ENCODE results near the gene PTGER2. TPM values are rescaled to one million over a fixed set of nuclear protein-coding genes. Genes with fewer than 3 reads are reported as not detected.

The PTGER2 gene
- total RNA-seq, 1 experiment from 2014 or later = 0.41 TPM

GRCh38 chr14:52269100-52269499, 45.0 kb upstream of the PTGER2 start:
- Histone ChIP-seq H3K9me3 (ENCODE audit: control insufficient read depth, insufficient read depth, low read depth, low read length) (no peaks in the 10 kb centered on the region), H3K27ac (ENCODE audit: low read length) (no peak overlapping the region), H3K4me1 (ENCODE audit: control insufficient read depth, insufficient read depth, low read length) (no peaks in the 10 kb centered on the region; the same call in 1 of the 2 replicates), H3K36me3 (ENCODE audit: control insufficient read depth, insufficient read depth, low read length) (no peaks in the 10 kb centered on the region), H3K27me3 (ENCODE audit: control insufficient read depth, insufficient read depth, low read length) (peaks cover 8% of the 10 kb centered on the region), H3K4me3 (ENCODE audit: low read depth in 2 of 2, low read length in 2 of 2) (no peak overlapping the region)
- in situ Hi-C loops (cut with HindIII; ENCODE audit: low pct_unique_long_range_greater_than_20kb, low sequenced_read_pairs) = no loop called here
- CTCF ChIA-PET = no interaction called here
- POLR2A ChIA-PET = no interaction called here
- ATAC-seq (no peak), DNase-seq (ENCODE audit: low read depth, low spot score) (no peak)
- intact Hi-C loops (cut with micrococcal nuclease; ENCODE audit: unreplicated experiment) = no loop called here
- TF ChIP-seq, protein P1, sequence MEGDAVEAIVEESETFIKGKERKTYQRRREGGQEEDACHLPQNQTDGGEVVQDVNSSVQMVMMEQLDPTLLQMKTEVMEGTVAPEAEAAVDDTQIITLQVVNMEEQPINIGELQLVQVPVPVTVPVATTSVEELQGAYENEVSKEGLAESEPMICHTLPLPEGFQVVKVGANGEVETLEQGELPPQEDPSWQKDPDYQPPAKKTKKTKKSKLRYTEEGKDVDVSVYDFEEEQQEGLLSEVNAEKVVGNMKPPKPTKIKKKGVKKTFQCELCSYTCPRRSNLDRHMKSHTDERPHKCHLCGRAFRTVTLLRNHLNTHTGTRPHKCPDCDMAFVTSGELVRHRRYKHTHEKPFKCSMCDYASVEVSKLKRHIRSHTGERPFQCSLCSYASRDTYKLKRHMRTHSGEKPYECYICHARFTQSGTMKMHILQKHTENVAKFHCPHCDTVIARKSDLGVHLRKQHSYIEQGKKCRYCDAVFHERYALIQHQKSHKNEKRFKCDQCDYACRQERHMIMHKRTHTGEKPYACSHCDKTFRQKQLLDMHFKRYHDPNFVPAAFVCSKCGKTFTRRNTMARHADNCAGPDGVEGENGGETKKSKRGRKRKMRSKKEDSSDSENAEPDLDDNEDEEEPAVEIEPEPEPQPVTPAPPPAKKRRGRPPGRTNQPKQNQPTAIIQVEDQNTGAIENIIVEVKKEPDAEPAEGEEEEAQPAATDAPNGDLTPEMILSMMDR (IDR thresholded peaks at IDR 0.05) = no peak
- TF ChIP-seq POLR2AphosphoS5 (IDR thresholded peaks at IDR 0.05; ENCODE audit: low read depth, low read length) = no peak
- BruUV-seq (replicated peaks) = no TSS peak

DNA sequence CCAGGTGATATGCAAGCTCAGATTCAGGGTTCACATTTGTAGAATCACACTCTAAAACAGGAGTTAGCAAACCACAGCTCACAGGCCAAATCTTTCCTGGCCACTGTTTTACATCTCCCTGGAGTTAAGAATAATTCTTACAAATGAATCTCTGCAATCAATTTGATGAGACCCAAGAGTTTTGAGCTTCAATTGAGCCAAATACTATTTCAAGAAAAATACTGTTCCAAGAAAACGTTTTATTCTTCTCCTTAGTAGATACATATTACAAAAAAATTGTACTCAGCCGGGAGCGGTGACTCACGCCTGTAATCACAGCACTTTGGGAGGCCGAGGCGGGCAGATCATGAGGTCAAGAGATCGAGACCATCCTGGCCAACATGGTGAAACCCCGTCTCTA, 44.1 kb upstream of the PTGER2 start:
- ATAC-seq = no peak
- no peaks in the 10 kb centered on the region; the same call in 1 of the 2 replicates for H3K4me1 ChIP-seq (ENCODE audit: control insufficient read depth, insufficient read depth, low read length)
- POLR2A ChIA-PET = no interaction called here
- peaks cover 8% of the 10 kb centered on the region for H3K27me3 ChIP-seq (ENCODE audit: control insufficient read depth, insufficient read depth, low read length)
- CTCF ChIA-PET = no interaction called here
- in situ Hi-C loops (cut with HindIII; ENCODE audit: low pct_unique_long_range_greater_than_20kb, low sequenced_read_pairs) (no loop called here), intact Hi-C loops (cut with micrococcal nuclease; ENCODE audit: unreplicated experiment) (no loop called here)
- BruUV-seq (replicated peaks) = no TSS peak
- TF ChIP-seq, protein P1 (IDR thresholded peaks at IDR 0.05) = no peak
- TF ChIP-seq POLR2AphosphoS5 (IDR thresholded peaks at IDR 0.05; ENCODE audit: low read depth, low read length) (no peak), TCF7L2 (IDR thresholded peaks at IDR 0.05; ENCODE audit: low read depth, low read length) (no peak), SIN3A (IDR thresholded peaks at IDR 0.05; ENCODE audit: borderline replicate concordance, insufficient read depth, low read depth, low read length) (no peak), REST (IDR thresholded peaks at IDR 0.05; ENCODE audit: insufficient read depth in 1 of 2, low read depth in 2 of 2, low read length in 1 of 2) (no peak)
- no peak overlapping the region for H3K4me3 ChIP-seq (ENCODE audit: low read depth in 2 of 2, low read length in 2 of 2)
- H3K9me3 ChIP-seq (ENCODE audit: control insufficient read depth, insufficient read depth, low read depth, low read length) = no peaks in the 10 kb centered on the region
- H3K36me3 ChIP-seq (ENCODE audit: control insufficient read depth, insufficient read depth, low read length) = no peaks in the 10 kb centered on the region
- H3K27ac ChIP-seq (ENCODE audit: low read length) = no peak overlapping the region
- DNase-seq (ENCODE audit: low read depth, low spot score) = no peak

GRCh38 chr14:52271538-52271937, 42.6 kb upstream of the PTGER2 start:
- CTCF ChIA-PET = no interaction called here
- POLR2A ChIA-PET = no interaction called here
- BruUV-seq (replicated peaks) = no TSS peak
- DNase-seq (ENCODE audit: low read depth, low spot score) (no peak), ATAC-seq (no peak)
- TF ChIP-seq, protein P1 (IDR thresholded peaks at IDR 0.05) = no peak
- TF ChIP-seq REST (IDR thresholded peaks at IDR 0.05; ENCODE audit: insufficient read depth in 1 of 2, low read depth in 2 of 2, low read length in 1 of 2) (no peak), SIN3A (IDR thresholded peaks at IDR 0.05; ENCODE audit: borderline replicate concordance, insufficient read depth, low read depth, low read length) (no peak), POLR2AphosphoS5 (IDR thresholded peaks at IDR 0.05; ENCODE audit: low read depth, low read length) (no peak), TCF7L2 (IDR thresholded peaks at IDR 0.05; ENCODE audit: low read depth, low read length) (no peak)
- Histone ChIP-seq H3K27ac (ENCODE audit: low read length) (no peak overlapping the region), H3K9me3 (ENCODE audit: control insufficient read depth, insufficient read depth, low read depth, low read length) (no peaks in the 10 kb centered on the region), H3K4me1 (ENCODE audit: control insufficient read depth, insufficient read depth, low read length) (no peaks in the 10 kb centered on the region; the same call in 1 of the 2 replicates), H3K4me3 (ENCODE audit: low read depth in 2 of 2, low read length in 2 of 2) (no peak overlapping the region), H3K27me3 (ENCODE audit: control insufficient read depth, insufficient read depth, low read length) (peaks cover 8% of the 10 kb centered on the region), H3K36me3 (ENCODE audit: control insufficient read depth, insufficient read depth, low read length) (no peaks in the 10 kb centered on the region)
- intact Hi-C loops (cut with micrococcal nuclease; ENCODE audit: unreplicated experiment) (no loop called here), in situ Hi-C loops (cut with HindIII; ENCODE audit: low pct_unique_long_range_greater_than_20kb, low sequenced_read_pairs) (no loop called here)
